D721Med (cell line): ENCODE results near the gene TRAPPC14.

ENCODE experiments used
- DNase-seq: peaks from one replicate; pipeline ENCODE4 v3.0.0; 2011; ENCODE audit warnings: low spot score; ENCODE audit not compliant: insufficient read length
- FAIRE-seq: peaks from 2 replicates; lab custom pipeline; 2011; peaks lifted over from hg19 to GRCh38; lab: Jason Lieb, UNC
- TF ChIP-seq, protein P1 (sequence below): IDR thresholded peaks from 2 replicates; pipeline ENCODE4 v1.5.1; 2012; ENCODE audit warnings: mild to moderate bottlenecking, control low read depth; ENCODE audit not compliant: insufficient read depth; ENCODE audit errors: missing control alignments

The TRAPPC14 gene

DNA sequence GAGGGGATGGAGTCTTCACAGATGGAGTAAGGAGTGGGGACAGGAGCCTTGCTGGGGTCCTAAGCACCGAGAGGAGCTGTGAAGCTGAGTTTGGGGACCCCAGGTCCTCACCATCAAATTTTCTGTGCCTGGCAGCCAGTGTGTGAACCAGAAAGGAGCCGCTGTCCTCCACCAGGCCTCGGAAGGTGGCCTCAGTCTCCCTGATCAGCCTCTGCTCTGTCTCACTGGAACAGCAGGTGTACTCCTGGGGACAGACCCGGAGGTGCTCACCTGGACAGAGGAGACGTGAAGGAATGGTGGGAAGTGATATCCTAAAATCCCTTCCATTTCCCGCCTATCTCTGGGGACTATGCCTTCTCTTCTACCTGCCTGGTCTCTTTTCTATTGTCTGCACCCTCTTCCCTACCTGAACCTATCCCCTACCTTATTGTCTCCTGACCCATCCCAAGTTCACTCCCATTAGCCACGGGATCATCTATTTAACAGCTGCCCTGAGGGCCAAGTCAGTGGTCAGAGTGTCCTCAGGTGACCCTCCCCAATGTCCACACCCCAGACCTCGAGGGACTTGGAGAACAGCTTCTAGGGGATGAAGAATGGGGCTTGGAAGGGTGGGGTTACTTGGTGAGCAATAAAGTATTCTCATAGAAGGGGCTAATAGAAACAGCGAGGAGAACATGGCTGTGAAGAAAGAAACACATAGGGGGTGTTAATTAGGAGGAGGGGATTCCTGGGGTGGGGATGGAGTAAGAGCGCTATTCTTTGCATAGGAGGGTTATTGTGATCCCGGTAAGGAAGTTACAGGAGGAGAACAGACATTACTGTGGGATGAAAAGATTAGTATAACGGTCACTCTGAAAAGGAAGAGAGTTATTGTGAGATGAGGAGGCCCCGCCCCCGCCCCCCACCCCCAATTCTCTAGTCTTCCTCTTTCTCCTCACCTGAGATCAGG, 17.8 kb upstream of the TRAPPC14 start:
- FAIRE-seq = no peak
- TF ChIP-seq, protein P1, sequence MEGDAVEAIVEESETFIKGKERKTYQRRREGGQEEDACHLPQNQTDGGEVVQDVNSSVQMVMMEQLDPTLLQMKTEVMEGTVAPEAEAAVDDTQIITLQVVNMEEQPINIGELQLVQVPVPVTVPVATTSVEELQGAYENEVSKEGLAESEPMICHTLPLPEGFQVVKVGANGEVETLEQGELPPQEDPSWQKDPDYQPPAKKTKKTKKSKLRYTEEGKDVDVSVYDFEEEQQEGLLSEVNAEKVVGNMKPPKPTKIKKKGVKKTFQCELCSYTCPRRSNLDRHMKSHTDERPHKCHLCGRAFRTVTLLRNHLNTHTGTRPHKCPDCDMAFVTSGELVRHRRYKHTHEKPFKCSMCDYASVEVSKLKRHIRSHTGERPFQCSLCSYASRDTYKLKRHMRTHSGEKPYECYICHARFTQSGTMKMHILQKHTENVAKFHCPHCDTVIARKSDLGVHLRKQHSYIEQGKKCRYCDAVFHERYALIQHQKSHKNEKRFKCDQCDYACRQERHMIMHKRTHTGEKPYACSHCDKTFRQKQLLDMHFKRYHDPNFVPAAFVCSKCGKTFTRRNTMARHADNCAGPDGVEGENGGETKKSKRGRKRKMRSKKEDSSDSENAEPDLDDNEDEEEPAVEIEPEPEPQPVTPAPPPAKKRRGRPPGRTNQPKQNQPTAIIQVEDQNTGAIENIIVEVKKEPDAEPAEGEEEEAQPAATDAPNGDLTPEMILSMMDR = no peak
- DNase-seq = no peak

DNA sequence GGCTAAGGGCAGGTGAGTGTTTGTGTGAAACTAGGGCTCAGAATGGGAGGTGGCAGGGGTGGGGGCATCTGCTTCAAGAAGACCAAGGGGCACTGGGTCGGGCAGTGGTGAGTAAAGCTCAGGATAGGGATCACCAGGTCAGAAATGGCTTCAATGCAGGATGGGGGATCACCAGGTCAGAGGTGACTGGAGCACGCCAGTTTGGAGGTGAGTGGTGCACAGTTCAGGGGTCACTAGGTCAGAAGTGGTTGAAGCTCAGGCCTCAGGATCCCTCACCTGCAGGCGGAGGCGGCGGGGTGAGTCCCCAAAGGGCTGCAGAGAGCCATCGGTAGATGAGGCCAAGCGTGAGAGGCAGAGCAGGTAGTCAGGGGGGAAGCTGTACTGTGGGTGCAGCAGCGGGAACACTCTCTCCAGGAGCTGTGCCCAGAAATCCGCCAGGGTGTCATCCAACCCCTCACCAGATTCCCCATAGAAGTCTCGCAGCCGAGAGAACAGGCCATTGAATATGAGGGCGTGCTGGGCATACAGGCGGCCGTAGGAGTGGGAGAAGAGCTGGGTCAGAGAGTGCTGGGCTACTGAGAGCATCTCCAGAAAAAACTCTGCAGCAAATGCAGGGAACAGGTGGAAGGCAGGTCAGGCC, 16.9 kb upstream of the TRAPPC14 start:
- DNase-seq (no peak), FAIRE-seq (no peak)
- TF ChIP-seq, protein P1 = no peak

DNA sequence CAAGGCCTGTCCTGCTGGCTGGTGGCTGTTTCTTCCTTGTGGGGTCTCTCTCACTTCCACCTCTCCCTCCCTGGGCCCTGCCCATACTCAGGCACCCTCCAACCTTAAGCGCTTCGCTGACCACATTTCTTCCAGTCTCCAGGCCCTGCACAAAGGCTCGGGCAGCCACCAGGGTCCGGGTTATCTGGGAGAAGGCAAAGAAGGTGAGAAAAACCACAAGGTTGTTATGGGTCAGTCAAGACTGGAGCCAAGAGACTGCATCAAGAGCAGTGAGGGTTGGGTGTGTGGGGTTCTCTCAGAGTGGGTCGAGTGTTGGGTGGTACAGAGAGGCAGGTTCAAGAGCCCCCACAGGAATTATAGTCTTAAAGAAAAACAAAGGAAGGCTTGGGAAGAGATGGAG, 16.1 kb upstream of the TRAPPC14 start:
- TF ChIP-seq, protein P1 = no peak
- DNase-seq (no peak), FAIRE-seq (no peak)

DNA sequence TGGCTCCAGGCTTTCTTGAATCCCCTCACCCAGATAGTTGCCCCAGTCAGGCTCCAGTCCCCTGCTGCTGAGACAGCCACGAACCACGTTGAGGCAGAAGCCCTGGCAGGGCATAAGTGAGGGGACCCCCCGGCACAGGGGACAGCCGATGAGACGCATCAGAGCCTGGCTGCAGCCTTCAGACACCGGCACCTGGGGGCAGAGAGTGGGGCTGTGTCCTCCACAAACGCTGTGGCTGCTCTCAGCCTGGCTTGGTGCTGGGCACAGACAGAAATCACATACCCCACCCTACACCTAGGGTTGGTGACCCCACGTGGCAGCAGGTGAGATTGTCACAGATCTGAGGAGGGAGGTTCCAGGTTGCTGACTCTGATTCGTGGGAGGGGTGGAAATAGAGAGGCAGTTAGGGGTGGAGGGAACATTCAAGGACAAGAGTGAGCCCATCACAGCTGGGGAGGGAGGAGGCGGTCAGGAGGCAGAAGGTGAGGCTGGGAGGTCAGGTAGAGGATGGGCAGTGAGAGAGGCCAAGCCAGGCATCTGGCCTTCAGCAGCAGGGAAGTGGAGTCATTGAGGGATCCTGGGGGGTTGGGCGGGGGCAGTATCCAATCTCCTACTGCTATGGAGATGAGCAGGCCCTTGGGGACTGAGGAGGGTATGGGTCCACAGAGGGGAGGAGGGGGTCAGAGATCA, 15.4 kb upstream of the TRAPPC14 start:
- FAIRE-seq = no peak
- no peak for DNase-seq
- TF ChIP-seq, protein P1 = no peak

GRCh38 chr7:100171840-100172239, 13.3 kb upstream of the TRAPPC14 start:
- FAIRE-seq (no peak), DNase-seq (no peak)
- TF ChIP-seq, protein P1 = no peak

DNA sequence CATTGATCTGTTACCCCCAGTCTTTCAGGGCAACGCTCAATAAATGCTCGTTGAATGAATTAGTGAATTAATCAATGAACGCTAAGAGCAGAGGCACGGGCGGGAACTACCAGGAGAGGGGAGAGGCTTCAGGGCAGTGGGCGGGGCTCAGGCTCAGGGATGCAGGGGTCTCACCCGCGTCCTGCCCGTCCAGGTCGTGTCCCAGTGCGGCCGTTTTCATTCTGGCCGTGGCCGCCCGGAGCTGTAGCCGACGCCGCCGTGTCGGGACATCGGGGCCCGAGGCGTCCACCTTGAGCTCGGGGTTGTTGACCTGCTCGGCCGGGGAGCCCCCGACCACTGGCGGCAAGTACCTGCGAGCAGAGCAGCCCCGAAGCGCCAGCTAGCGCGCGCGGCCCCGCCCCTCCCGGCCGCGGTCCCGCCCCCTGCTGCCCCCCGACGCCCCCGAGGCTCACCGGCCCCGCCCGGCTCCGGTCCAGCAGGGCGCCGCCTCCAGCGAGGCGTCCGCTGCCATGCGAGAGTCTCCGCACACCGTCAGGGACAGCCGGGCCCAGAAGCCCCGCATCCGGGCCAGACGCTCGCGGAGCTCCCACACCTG, 12.7 kb upstream of the TRAPPC14 start:
- TF ChIP-seq, protein P1 = no peak
- FAIRE-seq (no peak), DNase-seq (no peak)
